H9 (cell line): ENCODE measurements around the gene BCL6. TPM values are rescaled to one million over a fixed set of nuclear protein-coding genes. Genes with fewer than 3 reads are reported as not detected.

Experiments used
- DNase-seq: peaks from one replicate; pipeline ENCODE4 v3.0.0-alpha.2; 2017
- H2AFZ ChIP-seq: one replicate; pipeline ENCODE4 v1.6.1; 2013; ENCODE audit warnings: mild to moderate bottlenecking, low read length, control low read depth, moderate library complexity
- H2AK5ac ChIP-seq: 2 replicates; pipeline ENCODE4 v1.6.1; 2013; ENCODE audit warnings: low read length, control low read depth, mixed read lengths; ENCODE audit not compliant: insufficient read length
- H2BK120ac ChIP-seq: one replicate; pipeline ENCODE4 v1.6.1; 2013; ENCODE audit warnings: low read depth, mild to moderate bottlenecking, low read length, control low read depth, inconsistent platforms; ENCODE audit not compliant: poor library complexity, severe bottlenecking
- H2BK12ac ChIP-seq: 2 replicates; pipeline ENCODE4 v1.6.1; 2013; ENCODE audit warnings: low read length, control low read depth, mixed read lengths, low read depth; ENCODE audit not compliant: insufficient read length
- H2BK15ac ChIP-seq: 2 replicates; pipeline ENCODE4 v1.6.1; 2013; ENCODE audit warnings: low read depth, low read length, control low read depth
- H2BK20ac ChIP-seq: one replicate; pipeline ENCODE4 v1.6.1; 2013; ENCODE audit warnings: low read depth, mild to moderate bottlenecking, low read length, control low read depth, inconsistent platforms; ENCODE audit not compliant: poor library complexity, severe bottlenecking
- H2BK5ac ChIP-seq: 2 replicates; pipeline ENCODE4 v1.6.1; 2013; ENCODE audit warnings: low read length, control low read depth, mixed read lengths; ENCODE audit not compliant: insufficient read length
- H3K14ac ChIP-seq: 2 replicates; pipeline ENCODE4 v1.6.1; 2013; ENCODE audit warnings: low read length, control low read depth; ENCODE audit not compliant: insufficient read depth
- H3K18ac ChIP-seq: 2 replicates; pipeline ENCODE4 v1.6.1; 2013; ENCODE audit warnings: low read depth, mild to moderate bottlenecking, mixed read lengths, low read length, control low read depth; ENCODE audit not compliant: insufficient read length
- H3K23ac ChIP-seq: 2 replicates; pipeline ENCODE4 v1.6.1; 2013; ENCODE audit warnings: low read length, control low read depth, mixed read lengths, low read depth; ENCODE audit not compliant: insufficient read length
- H3K23me2 ChIP-seq: 2 replicates; pipeline ENCODE4 v1.6.1; 2013; ENCODE audit warnings: low read depth, mild to moderate bottlenecking, mixed read lengths, low read length, control low read depth; ENCODE audit not compliant: insufficient read length, poor library complexity, severe bottlenecking
- H3K27ac ChIP-seq: 2 replicates; pipeline ENCODE4 v1.5.1; 2013; ENCODE audit warnings: low read length, control low read depth, mixed read lengths, low read depth; ENCODE audit not compliant: insufficient read length
- H3K27me3 ChIP-seq: 2 replicates; pipeline ENCODE4 v1.6.1; 2013; ENCODE audit warnings: low read length, control low read depth, inconsistent platforms; ENCODE audit not compliant: insufficient read depth
- H3K4ac ChIP-seq: 2 replicates; pipeline ENCODE4 v1.6.1; 2013; ENCODE audit warnings: low read depth, mild to moderate bottlenecking, control low read depth, inconsistent platforms, low read length, moderate library complexity
- H3K4me1 ChIP-seq: 2 replicates; pipeline ENCODE4 v1.6.1; 2013; ENCODE audit warnings: low read length, control low read depth, inconsistent platforms; ENCODE audit not compliant: insufficient read depth
- H3K4me2 ChIP-seq: 2 replicates; pipeline ENCODE4 v1.6.1; 2013; ENCODE audit warnings: low read length, control low read depth, mixed read lengths; ENCODE audit not compliant: insufficient read length, insufficient read depth
- H3K56ac ChIP-seq: 2 replicates; pipeline ENCODE4 v1.6.1; 2013; ENCODE audit warnings: low read depth, mild to moderate bottlenecking, mixed read lengths, low read length, control low read depth; ENCODE audit not compliant: insufficient read length
- H3K79me1 ChIP-seq: 2 replicates; pipeline ENCODE4 v1.6.1; 2013; ENCODE audit warnings: low read depth, mild to moderate bottlenecking, moderate library complexity, low read length, control low read depth, inconsistent platforms; ENCODE audit not compliant: insufficient read depth, poor library complexity, severe bottlenecking
- H3K79me2 ChIP-seq: 2 replicates; pipeline ENCODE4 v1.6.1; 2013; ENCODE audit warnings: low read length, control low read depth, inconsistent platforms; ENCODE audit not compliant: insufficient read depth
- H3K9ac ChIP-seq: 2 replicates; pipeline ENCODE4 v1.6.1; 2013; ENCODE audit warnings: low read length, control low read depth, mixed read lengths; ENCODE audit not compliant: insufficient read length; ENCODE audit errors: extremely low read depth
- H3K9me3 ChIP-seq: one replicate; pipeline ENCODE4 v1.6.1; 2013; ENCODE audit warnings: low read depth, low read length, inconsistent platforms; ENCODE audit not compliant: control insufficient read depth
- H3T11ph ChIP-seq: one replicate; pipeline ENCODE4 v1.6.1; 2013; ENCODE audit warnings: mild to moderate bottlenecking, low read length, control low read depth, inconsistent platforms
- H4K20me1 ChIP-seq: one replicate; pipeline ENCODE4 v1.6.1; 2013; ENCODE audit not compliant: control insufficient read depth, insufficient read length, insufficient read depth
- H4K5ac ChIP-seq: 2 replicates; pipeline ENCODE4 v1.6.1; 2013; ENCODE audit warnings: low read depth, mild to moderate bottlenecking, mixed read lengths, low read length, control low read depth; ENCODE audit not compliant: insufficient read length
- H4K8ac ChIP-seq: replicated peaks from 2 replicates; pipeline ENCODE4 v1.6.1; 2013; ENCODE audit warnings: low read length, control low read depth, mixed read lengths, low read depth; ENCODE audit not compliant: insufficient read length
- H4K91ac ChIP-seq: 2 replicates; pipeline ENCODE4 v1.6.1; 2013; ENCODE audit warnings: low read depth, mild to moderate bottlenecking, moderate library complexity, mixed read lengths, low read length, control low read depth; ENCODE audit not compliant: insufficient read length
- H3K27ac Mint-ChIP-seq, 3 experiments: 2 replicates in 2 of 3; 3 replicates in 1 of 3; pipeline ENCODE4 v1.8.0; 2020 to 2021; ENCODE audit warnings: mixed read lengths in 3 of 3, mild to moderate bottlenecking in 1 of 3, moderate library complexity in 1 of 3
- H3K27me3 Mint-ChIP-seq: 2 replicates; pipeline ENCODE4 v1.8.0; 2021; ENCODE audit warnings: low read depth, mild to moderate bottlenecking, moderate library complexity, mixed read lengths
- H3K36me3 Mint-ChIP-seq, 3 experiments: 2 replicates in 2 of 3; 3 replicates in 1 of 3; pipeline ENCODE4 v1.8.0; 2020 to 2021; ENCODE audit warnings: low read depth in 3 of 3, mixed read lengths in 3 of 3; ENCODE audit not compliant: insufficient read depth in 1 of 3
- H3K4me1 Mint-ChIP-seq, 2 experiments: 2 replicates each; pipeline ENCODE4 v1.8.0; 2020; ENCODE audit warnings: mixed read lengths in 2 of 2
- H3K4me3 Mint-ChIP-seq, 2 experiments: 2 replicates in 1 of 2; 3 replicates in 1 of 2; pipeline ENCODE4 v1.8.0; 2020 to 2021; ENCODE audit warnings: mild to moderate bottlenecking in 2 of 2, mixed read lengths in 2 of 2, moderate library complexity in 1 of 2
- H3K9me3 Mint-ChIP-seq, 2 experiments: 2 replicates in 1 of 2; 3 replicates in 1 of 2; pipeline ENCODE4 v1.8.0; 2020; ENCODE audit warnings: mild to moderate bottlenecking in 2 of 2, mixed read lengths in 2 of 2, moderate library complexity in 1 of 2
- CTCF ChIP-seq: fragments of 200-600 bp; sonication (generic); conservative IDR thresholded peaks from 3 replicates; pipeline ENCODE4 v1.8.0; 2021; ENCODE audit warnings: antibody characterized with exemption, mild to moderate bottlenecking
- WGBS: extraction: QIAGEN DNeasy Blood & Tissue Kit; methylation state at CpG from one replicate; pipeline ENCODE4 v1.1.7; 2013; ENCODE audit warnings: missing lambda C conversion rate, low lambda C conversion rate, mixed read lengths; ENCODE audit not compliant: insufficient read length; ENCODE audit errors: extremely low coverage; 5-methylcytosine and 5-hydroxymethylcytosine counted together
- total RNA-seq: library from RNA; stranded (reverse); gene quantifications from 2 replicates; pipeline ENCODE4 v1.2.1, GENCODE V29; 2021

Gene BCL6
- total RNA-seq, 1 experiment from 2014 or later = 3.4 TPM

DNA sequence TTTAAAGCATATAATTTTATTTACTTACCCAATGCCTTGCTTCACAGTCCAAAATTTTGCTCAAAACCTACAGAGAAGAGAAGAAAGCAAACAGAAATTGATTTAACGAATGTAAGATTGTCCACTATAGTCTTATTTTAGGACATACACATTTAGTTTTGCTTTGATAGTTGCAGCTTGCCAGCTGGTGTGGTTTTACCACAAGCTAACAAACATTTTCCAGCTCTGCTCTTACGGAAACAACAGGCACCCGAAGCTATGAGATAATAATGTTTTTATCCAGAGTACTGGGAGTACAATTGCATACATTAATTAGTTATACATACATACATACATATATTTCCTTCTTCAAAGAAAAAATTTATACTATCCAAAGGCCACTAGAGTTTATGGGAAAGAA lies 10.4 kb downstream of the BCL6 start:
- no peak overlapping the region for H2BK12ac ChIP-seq
- no peak for DNase-seq
- H3K18ac ChIP-seq = no peak overlapping the region
- H3K4ac ChIP-seq = no peak overlapping the region
- Mint-ChIP-seq H3K4me1 (peaks cover 20 to 26% of the 10 kb centered on the region in 2 experiments), H3K27ac (no peak overlapping the region), H3K27me3 (peaks cover 17% of the 10 kb centered on the region), H3K4me3 (no peak overlapping the region), H3K9me3 (no peaks in the 10 kb centered on the region), H3K36me3 (peaks cover 2 to 25% (median 22%) of the 10 kb centered on the region in 3 experiments; a peak in 6 of 7 replicates)
- H3K23me2 ChIP-seq = peaks cover 25% of the 10 kb centered on the region
- no peak overlapping the region for H3K9ac ChIP-seq
- no CpG with 5 or more reads among the region's 3 CpGs for WGBS
- 0 out of 2 replicates have a peak, but pooled peaks cover 1% of the 10 kb centered on the region for H3K79me2 ChIP-seq
- no peak for TF ChIP-seq CTCF
- H3K27me3 ChIP-seq = no peaks in the 10 kb centered on the region; the same call in 1 of the 2 replicates
- no peak overlapping the region for H3T11ph ChIP-seq
- H3K27ac ChIP-seq = no peak overlapping the region
- H3K79me1 ChIP-seq = no peaks in the 10 kb centered on the region
- no peak overlapping the region for H2AFZ ChIP-seq
- no peak overlapping the region for H4K5ac ChIP-seq
- no peak overlapping the region for H2BK20ac ChIP-seq
- H3K4me2 ChIP-seq = no peak overlapping the region
- H4K8ac ChIP-seq = no peak overlapping the region
- no peak overlapping the region for H3K23ac ChIP-seq
- H3K14ac ChIP-seq = no peak overlapping the region
- H2BK120ac ChIP-seq = no peak overlapping the region
- no peaks in the 10 kb centered on the region for H3K9me3 ChIP-seq
- H3K56ac ChIP-seq = no peak overlapping the region
- H4K20me1 ChIP-seq = no peaks in the 10 kb centered on the region
- peaks cover 10% of the 10 kb centered on the region; the same call in 1 of the 2 replicates for H3K4me1 ChIP-seq
- H4K91ac ChIP-seq = no peak overlapping the region
- no peak overlapping the region for H2BK15ac ChIP-seq
- no peak overlapping the region for H2AK5ac ChIP-seq
- H2BK5ac ChIP-seq = no peak overlapping the region
